Limb (tissue), 2 donors: ENCODE data around the gene HNRNPH3.
"Not testable (repeated sequence)": the region's sequence is repeated elsewhere in the genome, so short reads cannot be mapped to it uniquely, and the experiment has no call there.

Experiments
- DNase-seq, 2 donors: peaks; one replicate each; pipeline ENCODE4 v3.0.0-alpha.2; 2016; ENCODE audit errors: extremely low spot score in 2 of 2

The HNRNPH3 gene

GRCh38 chr10:68331455-68332258, at the start of gene HNRNPH3:
Gene HNRNPH3, plus strand, starts transcription at chr10:68332064. Its CDS starts 5,158 bp downstream, at chr10:68337222.
- DNase-seq, result peak; percentile 99

GRCh38 chr10:68284062-68285001, 47.5 kb upstream of the HNRNPH3 start:
- no peak for DNase-seq

- DNase-seq, result no peak
Measured at GRCh38 chr10:68288717-68289116, 43.1 kb upstream of the HNRNPH3 start.

- no peak for DNase-seq
Measured at GRCh38 chr10:68290736-68291135, 41.1 kb upstream of the HNRNPH3 start.

GRCh38 chr10:68296843-68297663, 34.8 kb upstream of the HNRNPH3 start:
- DNase-seq, result peak in 1 of 2 donors; percentile 7

- no peak for DNase-seq
Measured at GRCh38 chr10:68301301-68301700, 30.6 kb upstream of the HNRNPH3 start.

- DNase-seq, result peak in 1 of 2 donors; percentile 51
Measured at GRCh38 chr10:68301790-68302502, 29.9 kb upstream of the HNRNPH3 start.

GRCh38 chr10:68302503-68302823, 29.4 kb upstream of the HNRNPH3 start:
- DNase-seq, result no peak

- no peak for DNase-seq
Measured at GRCh38 chr10:68302871-68303270, 29.0 kb upstream of the HNRNPH3 start.

- no peak for DNase-seq
Measured at GRCh38 chr10:68303849-68304412, 27.9 kb upstream of the HNRNPH3 start.

- DNase-seq, result no peak
Measured at GRCh38 chr10:68305854-68306253, 26.0 kb upstream of the HNRNPH3 start.

GRCh38 chr10:68310531-68310930, 21.3 kb upstream of the HNRNPH3 start:
- no peak for DNase-seq

GRCh38 chr10:68314930-68315329, 16.9 kb upstream of the HNRNPH3 start:
- DNase-seq, result not testable (repeated sequence)

- DNase-seq, result no peak
Measured at GRCh38 chr10:68315582-68315981, 16.3 kb upstream of the HNRNPH3 start.

GRCh38 chr10:68318331-68319059, 13.4 kb upstream of the HNRNPH3 start:
- DNase-seq, result no peak

- not testable (repeated sequence) for DNase-seq
Measured at GRCh38 chr10:68324396-68324795, 7.5 kb upstream of the HNRNPH3 start.

- peak in 1 of 2 donors; percentile 50 for DNase-seq
Measured at GRCh38 chr10:68327889-68328786, 3.7 kb upstream of the HNRNPH3 start.

- DNase-seq, result no peak
Measured at GRCh38 chr10:68329506-68329861, 2.4 kb upstream of the HNRNPH3 start.
